K562 (cell line): ENCODE measurements around the gene ZDHHC14. TPM values are rescaled to one million over a fixed set of nuclear protein-coding genes. Genes with fewer than 3 reads are reported as not detected.

Source experiments
- ATAC-seq: fragments of 200-7000 bp; cut with Tn5 transposase; 3 replicates; pipeline ENCODE4 v1.9.1; 2020; ENCODE audit warnings: moderate library complexity
- BruUV-seq: library from RNA; stranded (reverse); fragments of 400-500 nt; replicated peaks from 2 replicates; lab custom pipeline; 2021; lab: Mats Ljungman, UMichigan
- CTCF ChIA-PET: fragments of 300-600 bp; formaldehyde crosslinking; extraction: SDS; loops from one replicate; lab custom pipeline; 2021; ENCODE audit warnings: low intra/inter-chr PET ratio; lab: Yijun Ruan, JAX
- POLR2A ChIA-PET: fragments of 300-600, 350-650 bp; sonication (Branson Sonifier 250); formaldehyde crosslinking; extraction: SDS; loops from one replicate; lab custom pipeline; 2021; ENCODE audit warnings: antibody characterized with exemption, inconsistent platforms; lab: Yijun Ruan, JAX
- DNase-seq, 4 experiments: peaks; one replicate each; pipeline versions ENCODE4 v3.0.0 to v3.0.0-alpha.2; 2011 to 2018; ENCODE audit warnings: low spot score in 3 of 4, mixed read lengths in 3 of 4; ENCODE audit errors: extremely low read depth in 1 of 4
- FAIRE-seq: peaks from 2 replicates; lab custom pipeline; 2011; peaks lifted over from hg19 to GRCh38; lab: Jason Lieb, UNC
- H2AFZ ChIP-seq: 2 replicates; pipeline ENCODE4 v1.6.0; 2011; ENCODE audit warnings: low read depth, low read length, control low read depth, inconsistent platforms
- H3K27ac ChIP-seq: fragments of 200-600 bp; 3 replicates; pipeline ENCODE4 v1.8.0; 2011; ENCODE audit warnings: low read depth, mild to moderate bottlenecking, control low read depth, inconsistent platforms, low read length, moderate library complexity, mixed read lengths; ENCODE audit errors: extremely low read depth
- H3K27me3 ChIP-seq, 2 experiments: fragments of 300-600 bp in 1 of 2; 2 replicates in 1 of 2; 3 replicates in 1 of 2; pipeline versions ENCODE4 v1.6.0 to v1.8.0; 2011; ENCODE audit warnings: inconsistent platforms in 2 of 2, low read length in 2 of 2, mild to moderate bottlenecking in 1 of 2, mixed read lengths in 1 of 2, moderate library complexity in 1 of 2; ENCODE audit not compliant: control insufficient read depth in 2 of 2, insufficient read depth in 2 of 2
- H3K36me3 ChIP-seq: fragments of 300-600 bp; 3 replicates; pipeline ENCODE4 v1.8.0; 2011; ENCODE audit warnings: mild to moderate bottlenecking, low read length, inconsistent platforms; ENCODE audit not compliant: control insufficient read depth, insufficient read depth
- H3K4me1 ChIP-seq, 2 experiments: fragments of 200-600 bp in 1 of 2; replicated peaks in 1 of 2; 2 replicates in 1 of 2; 3 replicates in 1 of 2; pipeline versions ENCODE4 v1.5.1 to v1.8.0; 2011; ENCODE audit warnings: inconsistent platforms in 2 of 2, low read length in 2 of 2, mild to moderate bottlenecking in 1 of 2, mixed read lengths in 1 of 2, moderate library complexity in 1 of 2; ENCODE audit not compliant: control insufficient read depth in 2 of 2, insufficient read depth in 2 of 2
- H3K4me2 ChIP-seq: 2 replicates; pipeline ENCODE4 v1.6.1; 2011; ENCODE audit warnings: low read length, control low read depth, inconsistent platforms, mixed read lengths; ENCODE audit not compliant: insufficient read depth
- H3K4me3 ChIP-seq: fragments of 200-600 bp; sonication (generic), shearing (Covaris generic); 2 replicates; pipeline ENCODE4 v1.5.1; 2016; ENCODE audit warnings: control low read depth, inconsistent platforms
- H3K79me2 ChIP-seq: fragments of 200-600 bp; 3 replicates; pipeline ENCODE4 v1.8.0; 2011; ENCODE audit warnings: low read length, inconsistent platforms; ENCODE audit not compliant: control insufficient read depth, insufficient read depth
- H3K9ac ChIP-seq, 2 experiments: 2 replicates each; pipeline versions ENCODE4 v1.6.0 to v1.6.1; 2011; ENCODE audit warnings: low read depth in 2 of 2, low read length in 2 of 2, control low read depth in 1 of 2, inconsistent platforms in 1 of 2, mild to moderate bottlenecking in 1 of 2, mixed read lengths in 1 of 2; ENCODE audit not compliant: insufficient read depth in 1 of 2
- H3K9me1 ChIP-seq: one replicate; pipeline ENCODE4 v1.6.0; 2011; ENCODE audit warnings: inconsistent platforms, mild to moderate bottlenecking, low read length, moderate library complexity; ENCODE audit not compliant: control insufficient read depth, insufficient read depth
- H3K9me3 ChIP-seq: replicated peaks from 2 replicates; pipeline ENCODE4 v1.5.1; 2011; ENCODE audit warnings: low read depth, low read length, inconsistent platforms; ENCODE audit not compliant: control insufficient read depth, insufficient read depth
- H4K20me1 ChIP-seq: replicated peaks from 2 replicates; pipeline ENCODE4 v1.6.1; 2011; ENCODE audit warnings: low read length, inconsistent platforms, mixed read lengths; ENCODE audit not compliant: control insufficient read depth, insufficient read depth
- ZNF740 ChIP-seq, 3 experiments: fragments of 200-800 bp in 1 of 3; sonication (Bioruptor generic) in 1 of 3; sonication (generic) in 1 of 3; formaldehyde crosslinking in 1 of 3; IDR thresholded peaks; 2 replicates each; pipeline versions ENCODE4 v1.6.1 to v1.8.0; 2016 to 2022; ENCODE audit warnings: mild to moderate bottlenecking in 2 of 3, missing compliant biosample characterization in 2 of 3, missing genetic modification characterization in 2 of 3, missing genetic modification reagents in 1 of 3
- WGBS: fragments of 100-300 bp; shearing (Covaris generic); methylation state at CpG from one replicate; pipeline ENCODE4 v1.1.6; 2016; ENCODE audit warnings: low coverage, mixed read lengths; ENCODE audit not compliant: insufficient coverage; ENCODE audit errors: missing lambda C conversion rate; 5-methylcytosine and 5-hydroxymethylcytosine counted together
- in situ Hi-C: fragments of 300-500 bp; cut with MboI; formaldehyde crosslinking; loops from 4 replicates; pipeline ENCODE4 v1.15.0; 2018; ENCODE audit warnings: inconsistent platforms, mixed read lengths
- intact Hi-C: fragments of 100-400 bp; cut with micrococcal nuclease; formaldehyde crosslinking; loops from 2 replicates; pipeline ENCODE4 v1.14.2; 2022
- polyA plus RNA-seq, 8 experiments: library from polyadenylated mRNA; depleted of rRNA in 4 of 8; stranded (reverse) in 5 of 8; unstranded in 3 of 8; fragments of >200 nt; fragmentation: Nextera tagmentation in 2 of 8; fragmentation: Illumina TruSeq in 1 of 8; extraction: Ambion mirVana in 2 of 8; extraction: Trizol in 1 of 8; gene quantifications; 2 replicates each; pipeline versions ENCODE4 v1.2.1 to v1.2.3, GENCODE V29; 2011 to 2014; ENCODE audit warnings: inconsistent platforms in 1 of 8, missing spikeins in 1 of 8
- total RNA-seq, 7 experiments: library from RNA; depleted of rRNA in 6 of 7; stranded (reverse); fragments of >200 nt in 6 of 7; fragmentation: Illumina TruSeq in 2 of 7; extraction: Trizol in 2 of 7; gene quantifications; 2 replicates each; pipeline versions ENCODE4 v1.2.1 to v1.2.3, GENCODE V29; 2011 to 2021; ENCODE audit warnings: low replicate concordance in 1 of 7
- TF ChIP-seq, protein P1 (sequence below): fragments of 450-650 bp; IDR thresholded peaks from 2 replicates; pipeline ENCODE4 v1.6.1; 2018; ENCODE audit not compliant: partially characterized antibody
- TF ChIP-seq, protein P2 (sequence below): sonication (generic); formaldehyde crosslinking; IDR thresholded peaks from 2 replicates; pipeline ENCODE4 v1.8.1; 2023; ENCODE audit warnings: mild to moderate bottlenecking, missing genetic modification reagents

ZDHHC14 gene
- total and polyA plus RNA-seq, 9 of the 15 experiments (the other 6 are each of a cell fraction or from before 2014, with no cell fraction given): 0.92 to 23.1 (median 13.8) TPM

DNA sequence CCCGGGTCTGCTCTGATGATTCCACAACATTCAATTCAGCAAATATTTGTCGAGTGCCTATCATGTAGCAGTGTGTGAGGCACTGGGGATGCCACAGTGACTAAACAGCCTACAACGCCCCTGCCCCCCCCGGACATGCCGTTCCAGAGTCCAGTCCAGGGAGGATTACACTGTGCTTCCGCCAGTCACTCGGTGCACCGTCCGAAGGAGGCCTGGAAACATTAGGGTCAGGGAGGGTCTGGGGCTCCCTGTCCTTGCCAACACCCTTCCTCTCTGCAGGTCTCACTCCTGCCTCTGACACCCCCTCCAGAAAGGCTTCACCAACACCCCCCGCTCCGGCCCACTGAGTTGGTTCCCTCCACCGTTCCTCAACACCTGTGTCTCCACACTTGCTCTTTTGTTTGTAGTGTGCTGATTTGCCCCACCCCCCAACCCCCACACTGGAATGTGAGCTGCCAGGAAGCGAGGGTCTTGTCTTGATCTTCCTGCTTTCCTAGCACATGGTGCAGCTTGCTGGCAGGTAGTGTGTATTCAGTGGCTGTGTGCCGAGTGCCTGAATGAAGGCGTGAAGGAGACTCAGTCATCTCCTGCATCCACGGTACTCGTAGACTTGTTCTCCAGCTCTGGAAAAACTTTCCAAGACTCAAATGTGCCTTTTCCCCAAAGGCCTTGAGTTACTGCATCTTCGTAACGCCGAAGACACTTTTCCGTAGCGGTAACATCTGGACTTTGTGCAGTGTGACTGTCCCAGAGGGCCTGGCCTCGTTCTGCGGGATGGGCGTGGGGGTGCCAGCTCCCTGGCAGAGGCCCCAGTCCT lies 150.4 kb downstream of the ZDHHC14 start:
- no peak overlapping the region for H2AFZ ChIP-seq
- no peak for DNase-seq
- H3K9ac ChIP-seq: peak overlapping the region in 1 of 2 experiments; percentile 73; a peak in 2 of 4 replicates
- no peak for ATAC-seq
- intact Hi-C loops (no loop called here), in situ Hi-C loops (no loop called here)
- H3K4me2 ChIP-seq: no peak overlapping the region
- H3K9me1 ChIP-seq: no peaks in the 10 kb centered on the region
- no peaks in the 10 kb centered on the region for H3K79me2 ChIP-seq
- H3K27me3 ChIP-seq: no peaks in the 10 kb centered on the region
- no TSS peak for BruUV-seq
- no peak for FAIRE-seq
- H3K36me3 ChIP-seq: no peaks in the 10 kb centered on the region
- H4K20me1 ChIP-seq: no peaks in the 10 kb centered on the region
- ChIA-PET CTCF (no interaction called here), POLR2A (interaction anchor here (0.6 to 1.6 kb wide), 6 partner anchors 10 to 226 kb away, joined by 3 to 6 read pairs (median 5); no protein-coding TSS in a partner anchor)
- no peaks in the 10 kb centered on the region for H3K9me3 ChIP-seq
- H3K4me3 ChIP-seq: no peak overlapping the region
- 86% methylated on average over 23 of the region's 25 CpGs for WGBS
- H3K4me1 ChIP-seq: peaks cover 16 to 40% of the 10 kb centered on the region in 2 experiments
- TF ChIP-seq, protein P1, sequence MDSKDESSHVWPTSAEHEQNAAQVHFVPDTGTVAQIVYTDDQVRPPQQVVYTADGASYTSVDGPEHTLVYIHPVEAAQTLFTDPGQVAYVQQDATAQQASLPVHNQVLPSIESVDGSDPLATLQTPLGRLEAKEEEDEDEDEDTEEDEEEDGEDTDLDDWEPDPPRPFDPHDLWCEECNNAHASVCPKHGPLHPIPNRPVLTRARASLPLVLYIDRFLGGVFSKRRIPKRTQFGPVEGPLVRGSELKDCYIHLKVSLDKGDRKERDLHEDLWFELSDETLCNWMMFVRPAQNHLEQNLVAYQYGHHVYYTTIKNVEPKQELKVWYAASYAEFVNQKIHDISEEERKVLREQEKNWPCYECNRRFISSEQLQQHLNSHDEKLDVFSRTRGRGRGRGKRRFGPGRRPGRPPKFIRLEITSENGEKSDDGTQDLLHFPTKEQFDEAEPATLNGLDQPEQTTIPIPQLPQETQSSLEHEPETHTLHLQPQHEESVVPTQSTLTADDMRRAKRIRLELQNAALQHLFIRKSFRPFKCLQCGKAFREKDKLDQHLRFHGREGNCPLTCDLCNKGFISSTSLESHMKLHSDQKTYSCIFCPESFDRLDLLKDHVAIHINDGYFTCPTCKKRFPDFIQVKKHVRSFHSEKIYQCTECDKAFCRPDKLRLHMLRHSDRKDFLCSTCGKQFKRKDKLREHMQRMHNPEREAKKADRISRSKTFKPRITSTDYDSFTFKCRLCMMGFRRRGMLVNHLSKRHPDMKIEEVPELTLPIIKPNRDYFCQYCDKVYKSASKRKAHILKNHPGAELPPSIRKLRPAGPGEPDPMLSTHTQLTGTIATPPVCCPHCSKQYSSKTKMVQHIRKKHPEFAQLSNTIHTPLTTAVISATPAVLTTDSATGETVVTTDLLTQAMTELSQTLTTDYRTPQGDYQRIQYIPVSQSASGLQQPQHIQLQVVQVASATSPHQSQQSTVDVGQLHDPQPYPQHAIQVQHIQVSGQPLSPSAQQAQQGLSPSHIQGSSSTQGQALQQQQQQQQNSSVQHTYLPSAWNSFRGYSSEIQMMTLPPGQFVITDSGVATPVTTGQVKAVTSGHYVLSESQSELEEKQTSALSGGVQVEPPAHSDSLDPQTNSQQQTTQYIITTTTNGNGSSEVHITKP: peak; percentile 48
- TF ChIP-seq, protein P2, sequence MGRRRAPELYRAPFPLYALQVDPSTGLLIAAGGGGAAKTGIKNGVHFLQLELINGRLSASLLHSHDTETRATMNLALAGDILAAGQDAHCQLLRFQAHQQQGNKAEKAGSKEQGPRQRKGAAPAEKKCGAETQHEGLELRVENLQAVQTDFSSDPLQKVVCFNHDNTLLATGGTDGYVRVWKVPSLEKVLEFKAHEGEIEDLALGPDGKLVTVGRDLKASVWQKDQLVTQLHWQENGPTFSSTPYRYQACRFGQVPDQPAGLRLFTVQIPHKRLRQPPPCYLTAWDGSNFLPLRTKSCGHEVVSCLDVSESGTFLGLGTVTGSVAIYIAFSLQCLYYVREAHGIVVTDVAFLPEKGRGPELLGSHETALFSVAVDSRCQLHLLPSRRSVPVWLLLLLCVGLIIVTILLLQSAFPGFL: no peak
- TF ChIP-seq ZNF740 (CRISPR knock-in tag; IDR thresholded peaks at IDR 0.05) (peak; percentile 73; the same call in 1 of the 2 replicates), ZNF740 (tag; IDR thresholded peaks at IDR 0.05) (no peak)
- TF ChIP-seq, all 486 proteins: peak for 2
- no peak overlapping the region for H3K27ac ChIP-seq
